Effector CD8-positive, alpha-beta T cell (primary cell): ENCODE measurements around the gene SCN2A.

Experiments
- DNase-seq: peaks from one replicate; lab custom pipeline; 2025; lab: John Stamatoyannopoulos, UW

Gene SCN2A

DNA sequence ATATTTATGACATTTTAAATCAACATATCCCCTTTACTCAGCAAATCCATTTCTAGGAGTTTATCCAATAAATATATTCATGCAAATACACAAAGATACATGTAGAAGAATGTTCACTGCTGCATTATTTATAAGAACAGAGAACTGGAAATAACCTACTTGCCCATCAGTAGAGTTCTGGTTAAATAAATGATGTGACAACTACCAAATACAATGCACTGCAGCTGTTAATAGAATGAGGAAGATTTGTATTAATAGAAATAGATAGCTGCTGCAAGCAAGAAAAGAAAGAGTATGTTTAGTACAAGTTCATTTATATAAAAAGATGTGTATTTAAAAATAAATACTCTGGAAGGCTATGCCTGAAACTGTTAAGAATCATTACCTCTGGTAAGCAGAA, 181.0 kb downstream of the SCN2A start:
- no peak for DNase-seq

DNA sequence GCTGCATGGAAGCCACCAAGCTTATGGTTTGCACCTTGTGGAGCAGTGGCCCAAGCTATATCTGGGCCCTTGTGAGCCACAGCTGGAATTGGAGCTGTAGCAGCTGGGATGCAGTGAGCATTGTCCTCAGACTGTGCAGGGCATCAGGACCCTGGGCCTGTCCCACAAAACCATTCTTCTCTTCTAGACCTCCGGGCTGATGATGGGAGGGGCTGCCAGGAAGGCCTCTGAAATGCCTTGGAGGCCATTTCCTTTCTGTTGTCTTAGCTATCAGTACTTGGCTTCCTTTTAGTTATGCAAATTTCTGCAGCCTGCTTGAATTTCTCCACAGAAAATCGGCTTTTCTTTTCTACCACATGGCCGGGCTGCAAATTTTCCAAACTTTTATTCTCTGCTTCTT, 183.9 kb downstream of the SCN2A start:
- no peak for DNase-seq

DNA sequence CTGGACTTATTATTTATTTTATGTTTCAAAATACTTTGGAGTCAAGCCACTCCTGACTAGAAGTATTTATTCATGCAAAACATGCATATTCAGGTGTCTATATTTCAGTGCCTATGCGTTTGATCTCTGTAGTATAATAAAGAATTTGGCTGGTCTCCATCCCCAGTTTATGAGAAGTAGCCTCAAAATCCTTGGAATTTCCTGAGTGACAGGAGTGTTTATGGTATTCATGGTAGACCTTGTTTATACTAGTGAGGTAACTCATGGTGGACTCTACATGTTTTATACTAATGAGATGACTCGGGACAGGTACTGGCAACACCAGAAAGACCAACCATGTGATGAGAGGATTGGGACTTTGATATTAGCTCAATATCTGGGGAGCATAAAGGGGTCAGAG, 186.3 kb downstream of the SCN2A start:
- no peak for DNase-seq

DNA sequence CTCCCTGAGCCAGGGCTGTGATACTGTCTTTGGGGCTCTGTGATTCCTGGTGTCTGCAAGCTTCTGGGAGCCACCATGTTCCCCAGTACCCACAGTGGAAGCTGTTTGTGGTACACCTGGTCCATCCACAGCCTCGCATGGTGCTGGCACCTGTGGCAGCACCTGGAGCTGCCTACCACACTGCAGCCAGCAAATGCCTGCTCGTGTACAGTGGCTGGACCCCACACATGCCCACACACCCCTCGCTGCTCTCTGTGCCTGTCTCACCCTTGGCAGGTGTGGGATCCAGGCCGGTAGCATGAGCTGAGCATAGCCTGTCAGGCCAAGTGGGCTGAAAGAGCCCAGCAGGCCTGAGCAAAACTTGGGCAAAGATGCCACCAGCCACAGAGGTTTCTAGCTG, 188.5 kb downstream of the SCN2A start:
- DNase-seq = no peak

DNA sequence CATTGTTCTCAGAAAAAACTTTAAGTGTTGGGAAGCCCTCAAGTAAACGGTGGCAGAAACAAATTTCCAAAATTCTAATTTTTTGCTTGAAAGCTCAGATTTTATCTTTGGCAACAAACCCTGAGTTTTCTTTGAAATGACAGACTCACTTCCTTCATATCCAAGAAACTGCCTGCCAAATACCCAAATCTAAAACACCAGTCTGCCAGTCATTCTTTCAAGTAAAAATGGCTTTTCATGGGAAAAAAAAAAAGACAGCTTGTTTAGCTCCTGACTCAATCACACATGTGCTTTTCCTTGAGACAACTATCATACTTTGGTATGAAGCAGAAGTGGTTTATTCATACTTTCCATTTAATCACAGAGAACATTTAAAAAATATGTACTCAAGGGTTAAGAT, 189.7 kb downstream of the SCN2A start:
- DNase-seq = no peak

DNA sequence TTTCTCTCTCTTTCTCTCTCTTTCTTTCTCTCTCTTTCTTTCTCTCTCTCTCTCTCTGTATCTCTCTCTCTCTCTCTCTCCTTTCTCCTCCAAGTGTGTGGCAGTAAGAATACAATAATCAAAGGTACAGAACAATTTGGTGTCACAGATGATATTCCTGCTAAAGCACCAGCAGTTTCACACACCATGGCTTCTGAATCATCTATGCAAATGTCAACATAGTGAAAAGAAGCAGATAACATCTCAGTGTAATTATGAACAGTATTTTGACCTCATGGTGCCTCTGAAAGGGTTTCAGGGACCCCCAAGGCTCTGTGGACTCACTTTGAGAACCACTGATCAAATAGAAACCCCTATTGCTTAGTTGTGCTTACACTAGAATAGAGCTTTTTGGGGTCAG, 191.8 kb downstream of the SCN2A start:
- no peak for DNase-seq

DNA sequence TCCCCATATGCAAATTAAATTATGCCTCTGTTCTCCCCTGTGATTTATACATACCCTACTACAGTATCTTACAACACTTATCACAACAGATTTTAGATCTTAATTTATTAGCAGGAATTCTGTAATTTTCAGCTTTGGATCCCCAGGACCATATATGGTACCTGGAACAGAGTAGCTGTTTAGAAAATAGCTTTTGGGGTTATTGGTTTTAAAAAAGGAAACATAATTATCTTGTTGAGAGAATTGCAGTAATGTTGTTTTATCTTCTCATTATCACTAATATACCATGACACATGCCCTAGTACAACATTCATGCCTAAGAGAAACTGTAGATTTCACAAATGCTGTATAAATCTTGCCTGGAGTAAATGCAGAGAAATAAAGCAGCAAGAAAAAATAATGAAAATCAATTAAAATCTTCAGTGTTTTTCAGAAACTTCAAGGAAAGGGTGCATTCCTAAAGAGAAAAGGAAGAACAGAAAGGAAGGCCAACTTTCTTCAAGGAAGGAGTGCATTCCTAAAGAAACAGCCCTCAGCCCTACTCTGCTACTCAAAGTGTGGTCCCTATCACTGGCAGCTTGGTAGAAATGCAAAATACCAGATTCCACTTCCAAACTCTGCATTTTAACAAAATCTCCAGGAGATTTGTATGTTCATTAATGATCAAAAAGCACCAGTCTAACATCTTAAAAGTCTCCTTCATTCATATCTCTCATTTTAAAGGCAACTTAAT, 193.2 kb downstream of the SCN2A start:
- DNase-seq = no peak

DNA sequence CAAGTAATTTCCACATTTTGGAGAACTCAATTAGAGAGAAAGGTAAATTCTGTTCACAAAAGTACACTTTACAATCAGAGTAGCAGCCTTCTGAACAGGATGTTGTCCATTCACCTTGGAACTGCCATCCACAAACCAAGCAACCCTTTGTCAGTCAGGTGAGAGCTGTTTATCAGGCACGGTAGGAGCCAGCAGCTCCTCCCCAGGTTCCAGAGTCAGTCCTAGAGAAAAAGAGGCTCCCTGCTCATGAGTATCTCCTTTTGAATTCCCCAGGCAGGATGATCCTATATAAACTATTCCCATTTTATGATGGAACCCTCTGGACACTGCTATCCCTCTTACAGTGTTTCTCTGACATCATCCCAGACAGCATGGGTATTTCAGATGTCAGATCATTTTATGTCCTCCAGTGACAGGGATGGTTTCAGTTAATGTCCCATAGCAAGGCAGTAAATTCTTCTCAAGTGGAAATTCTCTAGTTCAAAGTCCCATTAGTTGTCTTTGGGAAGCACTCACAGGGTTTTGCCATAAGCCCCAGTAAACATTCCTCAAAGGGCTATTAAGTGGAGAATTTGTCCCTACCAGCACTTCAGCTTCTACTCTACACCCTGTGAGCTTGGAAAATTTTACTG, 195.8 kb downstream of the SCN2A start:
- no peak for DNase-seq

DNA sequence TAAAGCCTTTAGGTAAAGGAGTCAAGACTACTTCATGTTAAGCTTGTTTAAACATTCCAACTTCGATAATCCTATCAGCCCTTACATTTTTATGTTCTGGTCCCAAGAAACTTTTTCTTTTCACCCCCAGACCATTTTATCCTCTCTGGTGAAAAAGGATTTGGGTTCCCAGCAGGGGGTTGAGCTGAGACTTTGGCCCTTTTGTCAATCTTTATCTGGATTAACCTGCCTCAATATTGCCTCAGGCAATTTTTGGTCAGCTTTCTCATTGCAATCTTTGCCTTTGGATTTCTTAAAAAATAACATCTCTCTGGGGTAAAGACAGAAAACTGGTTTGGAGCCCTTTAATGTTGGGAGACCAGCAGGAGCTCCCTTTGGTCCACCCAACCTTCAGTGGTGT, 196.4 kb downstream of the SCN2A start:
- DNase-seq = no peak

DNA sequence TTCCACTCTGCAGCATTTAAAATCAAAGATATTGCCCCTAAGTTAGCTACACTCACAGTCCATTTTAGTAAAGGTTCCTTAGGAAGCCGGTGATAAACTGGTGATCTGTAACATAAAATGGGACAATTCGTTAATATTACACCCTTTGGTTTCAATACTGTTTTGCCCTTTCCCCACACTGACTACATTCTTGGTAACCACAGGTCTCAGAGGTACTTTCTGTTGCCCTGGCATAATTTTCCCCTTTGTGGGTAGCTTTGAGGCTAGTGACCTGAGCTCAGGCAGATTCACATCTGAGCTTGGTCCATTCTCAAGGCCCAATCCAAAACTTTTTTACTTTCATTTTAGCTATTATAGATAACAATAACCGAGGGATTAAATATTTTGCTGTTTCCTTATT, 197.3 kb downstream of the SCN2A start:
- no peak for DNase-seq

DNA sequence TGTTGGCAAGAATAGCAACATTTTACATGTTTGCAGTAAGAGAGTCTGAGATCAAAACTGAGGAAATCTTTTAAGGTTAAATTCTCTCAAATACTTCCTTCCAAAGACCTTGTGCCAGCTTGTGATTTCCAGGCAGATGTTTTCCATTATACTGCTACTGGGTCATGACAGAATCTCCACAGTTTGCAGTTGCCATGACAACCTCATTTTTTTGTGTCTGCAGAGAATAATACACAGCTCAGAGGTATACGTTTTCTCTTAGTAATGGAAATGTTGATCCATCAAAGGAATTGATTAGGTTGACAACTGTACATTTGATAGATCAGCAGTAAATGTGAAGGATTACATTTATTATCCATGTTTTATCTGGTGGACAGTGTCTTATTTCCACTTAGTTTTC, 201.2 kb downstream of the SCN2A start:
- DNase-seq = no peak
